NCI-H2171 treated with DMSO at 0.1 percent for 48 hours (cell line): ENCODE data around the gene LAPTM5.
"Not testable (repeated sequence)": the region's sequence is repeated elsewhere in the genome, so short reads cannot be mapped to it uniquely, and the experiment has no call there.

ENCODE experiments used
- DNase-seq: peaks from one replicate; lab custom pipeline; 2025; lab: John Stamatoyannopoulos, UW

The LAPTM5 gene

GRCh38 chr1:30768830-30769718, 11.5 kb upstream of the LAPTM5 start:
- no peak for DNase-seq

GRCh38 chr1:30768159-30768829, 10.7 kb upstream of the LAPTM5 start:
- no peak for DNase-seq

GRCh38 chr1:30766948-30767347, 9.4 kb upstream of the LAPTM5 start:
- not testable (repeated sequence) for DNase-seq

GRCh38 chr1:30765556-30766434, 8.2 kb upstream of the LAPTM5 start:
- no peak for DNase-seq

GRCh38 chr1:30764939-30765555, 7.5 kb upstream of the LAPTM5 start:
- DNase-seq: no peak

DNA sequence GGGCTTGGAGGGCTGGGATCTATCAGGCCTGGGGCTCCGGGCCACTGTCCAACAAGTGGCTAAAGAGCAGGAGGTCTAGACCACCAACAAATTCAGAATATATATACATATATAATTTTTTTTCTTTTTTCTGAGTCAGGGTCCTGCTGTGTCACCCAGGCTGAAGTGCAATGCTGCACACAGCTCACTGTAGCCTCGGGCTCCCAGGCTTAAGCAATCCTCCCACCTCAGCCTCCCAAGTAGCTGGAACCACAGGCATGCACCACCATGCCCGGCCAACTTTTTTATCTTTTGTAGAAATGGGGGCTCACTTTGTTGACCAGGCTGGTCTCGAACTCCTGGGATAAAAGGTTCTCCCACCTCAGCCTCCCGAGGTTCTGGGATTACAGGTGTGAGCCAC, 6.8 kb upstream of the LAPTM5 start:
- DNase-seq: no peak

- DNase-seq: no peak
Observed at GRCh38 chr1:30763651-30764248, 6.2 kb upstream of the LAPTM5 start.

DNA sequence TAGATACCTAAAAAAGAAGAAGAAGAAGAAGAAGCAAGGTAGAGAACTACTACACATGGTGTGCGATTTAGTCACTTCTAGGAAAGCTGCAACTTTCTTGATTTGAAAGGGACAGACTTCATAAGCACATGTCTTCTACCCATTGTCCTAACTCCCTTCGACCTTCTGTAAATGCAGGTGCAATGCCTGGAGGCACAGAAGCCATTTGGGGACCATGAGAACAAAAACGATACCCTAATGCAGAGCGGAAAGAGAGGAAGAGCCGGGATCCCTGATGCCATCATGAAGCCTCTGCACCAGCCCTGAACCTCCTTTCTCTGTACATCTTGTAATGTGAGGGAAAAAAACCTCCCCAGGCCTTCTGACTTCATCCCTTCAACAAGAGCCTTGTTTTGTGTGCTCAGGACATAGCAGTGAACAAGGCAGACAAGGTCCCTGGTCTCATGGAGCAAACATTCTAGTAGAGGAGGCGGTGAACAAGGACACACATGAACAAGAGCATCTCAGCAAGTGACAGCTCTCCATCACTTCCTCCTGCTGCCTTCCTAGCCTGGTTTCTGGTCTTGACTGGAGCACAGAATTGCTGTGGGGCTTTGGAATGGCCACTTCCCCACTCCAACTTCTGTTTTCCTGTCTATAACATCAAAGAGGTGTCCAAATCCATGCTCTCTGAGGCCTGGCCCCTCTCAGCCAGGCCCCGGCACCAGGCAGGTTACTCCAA, 5.5 kb upstream of the LAPTM5 start:
- DNase-seq: no peak

DNA sequence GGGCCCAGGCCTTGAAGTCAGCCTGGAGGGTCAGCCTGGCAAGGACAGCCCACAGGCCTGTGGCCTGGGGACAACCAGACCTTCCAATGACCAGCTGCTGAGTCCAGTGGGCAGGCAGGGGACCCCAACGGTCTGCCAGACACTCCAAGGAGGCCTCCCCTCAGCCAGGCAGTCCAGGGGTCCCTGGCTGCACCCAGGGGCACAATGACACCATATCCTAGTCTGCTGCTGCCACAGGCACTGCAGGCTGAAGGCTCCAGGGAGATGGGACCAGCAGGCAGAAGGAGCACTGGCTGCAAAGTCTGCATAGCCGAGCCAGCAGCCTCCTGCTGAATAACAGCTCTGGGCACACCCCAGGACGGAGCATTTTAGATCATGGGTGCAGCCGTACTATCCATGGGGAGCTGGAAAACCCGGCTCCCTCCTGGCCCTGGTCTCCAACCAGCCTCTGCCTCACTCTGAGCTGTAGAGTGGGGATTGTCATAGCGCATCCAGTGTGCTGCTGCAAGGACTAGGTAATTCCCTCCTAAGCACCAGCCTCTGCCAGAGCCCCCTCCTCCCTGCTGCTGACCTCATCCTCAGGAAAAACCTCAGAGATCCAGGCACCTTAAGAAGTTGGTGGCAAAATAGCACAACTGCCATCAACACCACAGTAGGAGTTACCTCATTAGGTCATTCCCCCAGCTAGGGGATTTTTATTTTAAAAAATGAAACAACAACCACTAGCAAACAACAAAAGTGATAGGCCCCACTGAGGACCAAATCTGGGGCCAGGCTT, 4.8 kb upstream of the LAPTM5 start:
- DNase-seq: no peak

DNA sequence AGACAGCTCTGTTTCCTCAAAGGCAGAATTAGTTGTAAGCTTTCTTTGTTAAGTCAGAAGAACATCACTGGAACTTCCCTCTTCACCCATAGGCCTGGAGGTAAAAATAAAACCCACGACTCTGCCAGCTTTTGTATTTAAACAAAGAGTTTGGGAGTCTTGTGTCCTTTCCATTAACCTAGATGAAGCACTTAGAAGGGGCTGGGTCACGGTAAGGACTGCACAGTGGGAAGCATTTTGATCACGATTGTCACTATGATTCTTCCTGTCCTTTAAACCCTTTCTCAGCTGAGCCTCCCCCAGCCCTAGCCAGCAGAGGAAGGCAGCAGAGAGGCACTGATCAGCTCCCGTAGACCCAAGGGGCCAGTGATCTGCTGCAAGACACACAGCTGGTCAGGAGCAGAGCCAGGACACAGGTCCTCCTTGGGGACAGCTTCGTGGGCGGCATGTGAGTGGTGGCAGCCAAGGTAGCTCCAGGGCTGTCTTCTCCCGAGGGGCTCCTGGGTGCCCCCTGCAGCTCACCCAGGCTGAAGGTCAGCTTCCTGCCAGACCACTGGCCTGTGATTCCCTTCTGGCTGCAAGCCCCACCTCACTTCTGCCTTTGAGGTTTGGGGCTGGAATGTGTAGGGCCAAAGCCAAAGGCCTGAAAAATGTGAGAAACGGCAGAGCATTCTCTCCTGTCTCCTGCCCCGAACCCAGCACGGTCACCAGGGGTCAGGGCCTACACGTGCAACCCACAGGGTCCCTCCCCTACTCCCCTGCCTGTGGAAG, 4.0 kb upstream of the LAPTM5 start:
- DNase-seq: no peak

DNA sequence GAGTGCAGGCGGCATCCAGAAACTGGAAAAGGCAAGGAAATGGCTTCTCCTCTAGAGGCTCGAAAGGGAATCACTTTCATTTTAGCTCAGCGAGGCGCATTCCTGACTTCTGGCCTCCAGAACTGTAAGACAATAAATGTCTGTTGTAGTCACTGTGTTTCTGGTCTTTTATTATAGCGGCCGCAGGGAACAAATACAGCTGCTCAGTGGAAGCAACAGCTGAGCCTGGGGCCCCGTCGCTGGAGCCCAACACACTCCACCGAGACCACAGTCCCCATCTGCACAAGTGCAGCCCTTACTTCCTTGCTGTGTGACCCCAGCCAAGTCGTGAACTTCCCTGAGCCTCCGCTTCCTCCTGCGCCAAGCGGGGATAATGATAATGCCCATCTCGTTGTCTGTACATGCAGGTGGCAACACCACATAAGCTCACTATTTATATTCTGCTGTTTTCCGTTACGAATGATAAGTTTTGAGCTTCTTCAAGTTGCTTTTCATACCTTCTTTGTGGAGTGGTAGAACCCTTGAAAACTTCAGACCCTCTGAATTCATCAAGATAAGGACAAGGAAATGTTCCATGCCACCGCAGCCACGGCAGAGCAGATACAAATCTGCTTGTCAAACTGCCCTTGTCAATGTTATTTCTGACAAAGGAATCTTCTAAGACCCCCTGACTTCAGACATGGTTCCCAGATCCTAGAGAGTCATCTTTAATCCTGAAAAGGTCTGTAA, 3.2 kb upstream of the LAPTM5 start:
- no peak for DNase-seq

DNA sequence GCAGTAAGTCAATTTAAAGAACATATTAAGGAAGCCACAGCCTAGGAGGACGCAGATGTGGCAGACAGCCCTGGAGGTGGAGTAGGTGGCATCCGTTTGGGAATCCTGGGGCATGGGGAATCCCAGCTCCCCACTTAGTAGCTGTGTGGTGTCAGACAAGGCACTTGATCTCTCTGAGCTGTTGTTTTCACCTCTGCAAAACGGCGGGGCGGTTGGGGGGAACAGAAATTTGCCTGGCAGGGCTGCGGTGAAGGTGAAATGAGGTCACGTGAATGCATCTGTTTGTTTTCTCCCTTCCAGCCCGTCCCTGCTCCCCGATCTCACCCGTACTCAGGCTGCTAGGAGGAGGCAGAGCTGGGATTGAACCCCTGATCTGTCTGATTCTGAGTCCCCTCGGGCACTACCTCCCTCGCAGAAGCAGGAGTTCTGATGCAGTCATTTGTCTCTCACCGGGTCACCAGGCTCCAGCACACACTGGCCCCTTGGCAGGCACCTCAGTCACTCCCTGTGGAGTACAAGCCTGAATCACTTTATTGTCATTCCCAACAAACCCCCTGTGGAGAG, 2.2 kb upstream of the LAPTM5 start:
- DNase-seq: no peak

GRCh38 chr1:30758785-30759380, 1.3 kb upstream of the LAPTM5 start:
- no peak for DNase-seq

DNA sequence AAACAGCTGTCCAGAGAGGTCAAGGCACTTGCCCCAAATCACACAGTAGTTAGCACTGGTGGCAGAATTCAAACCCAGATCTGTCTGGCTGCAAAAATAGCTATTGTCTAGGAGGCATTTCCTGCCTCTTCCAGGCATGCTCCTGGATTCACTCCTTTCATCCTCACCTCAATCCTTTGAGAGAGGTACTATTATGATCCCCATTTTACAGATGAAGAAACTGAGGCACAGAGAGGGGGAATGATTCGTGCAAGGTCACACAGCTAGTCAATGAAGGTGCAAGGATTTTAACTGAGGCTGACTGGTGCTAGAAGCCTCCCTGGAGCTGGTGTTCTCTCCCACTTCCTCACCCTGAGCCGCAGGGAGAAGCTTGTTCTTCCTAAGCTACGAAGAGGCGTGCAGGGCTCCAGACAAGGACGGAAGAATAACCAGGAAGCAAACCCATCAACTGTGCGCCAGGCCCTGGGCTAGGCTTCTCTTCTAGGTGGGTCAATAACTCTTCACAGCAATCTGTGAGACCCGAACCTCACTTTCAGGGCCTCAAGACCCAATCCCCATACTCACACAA, 631 bp upstream of the LAPTM5 start:
- no peak for DNase-seq

GRCh38 chr1:30756545-30757351, 826 bp downstream of the LAPTM5 start:
- no peak for DNase-seq

- no peak for DNase-seq
Observed at GRCh38 chr1:30756206-30756544, 1.4 kb downstream of the LAPTM5 start.

GRCh38 chr1:30755746-30756145, 1.8 kb downstream of the LAPTM5 start:
- DNase-seq: no peak
